Epithelial cell of esophagus (primary cell): Measurements from ENCODE around the gene C20orf202.

Source experiments
- DNase-seq: peaks from one replicate; pipeline ENCODE4 v3.0.0; 2010; ENCODE audit warnings: low read depth
- H3K4me3 ChIP-seq: 2 replicates; pipeline ENCODE4 v1.5.1; 2011; ENCODE audit warnings: mild to moderate bottlenecking, low read length, control low read depth
- CTCF ChIP-seq: IDR thresholded peaks from 2 replicates; pipeline ENCODE4 v1.5.1; 2011; ENCODE audit warnings: low read depth, mild to moderate bottlenecking, low read length, control low read depth, inconsistent platforms; ENCODE audit not compliant: insufficient read depth; ENCODE audit errors: missing control alignments

C20orf202 gene

GRCh38 chr20:1163653-1164052 lies 39.6 kb upstream of the C20orf202 start:
- DNase-seq = no peak
- TF ChIP-seq CTCF = no peak
- H3K4me3 ChIP-seq = no peak overlapping the region

DNA sequence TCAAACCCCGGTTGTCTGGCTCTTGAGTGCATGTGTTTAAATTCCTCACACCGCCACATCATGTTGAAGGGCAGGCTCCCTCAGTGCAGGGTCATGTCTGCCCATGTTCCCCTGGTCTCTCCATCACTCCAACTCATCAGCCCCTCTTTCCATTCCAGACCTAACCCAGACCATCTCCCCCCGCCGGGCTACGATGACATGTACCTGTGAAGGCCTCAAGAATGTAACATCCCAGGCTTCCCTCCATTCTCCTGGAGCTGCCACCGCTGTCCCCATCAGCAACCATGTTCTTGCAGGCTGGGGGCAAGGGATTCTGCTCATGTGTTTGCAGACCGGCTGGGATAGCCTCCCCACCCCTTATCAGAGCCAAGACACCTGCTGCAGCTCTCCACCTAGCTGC lies 38.4 kb upstream of the C20orf202 start:
- no peak overlapping the region for H3K4me3 ChIP-seq
- DNase-seq = no peak
- no peak for TF ChIP-seq CTCF

GRCh38 chr20:1165521-1165920 lies 37.7 kb upstream of the C20orf202 start:
- no peak for DNase-seq
- no peak for TF ChIP-seq CTCF
- no peak overlapping the region for H3K4me3 ChIP-seq

DNA sequence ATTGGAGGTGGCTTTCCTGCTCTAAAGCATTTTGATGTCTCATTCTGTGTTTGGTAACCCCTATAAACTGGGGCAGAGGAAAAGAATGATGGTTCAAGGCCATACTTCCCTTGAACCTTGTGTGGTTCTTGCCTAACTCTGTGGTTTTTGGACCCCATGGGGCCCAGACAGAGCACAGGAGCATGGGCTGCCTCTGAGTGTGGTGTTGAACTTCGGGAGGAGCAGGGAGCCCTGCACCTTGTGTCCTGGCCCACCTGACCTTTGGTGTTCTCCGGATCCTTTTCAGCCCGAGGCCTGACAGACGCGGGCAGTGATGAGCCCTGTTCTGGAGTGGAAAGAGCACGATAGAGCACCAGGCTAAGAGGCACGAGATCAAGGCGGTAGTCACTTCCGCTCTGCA lies 37.3 kb upstream of the C20orf202 start:
- no peak for TF ChIP-seq CTCF
- H3K4me3 ChIP-seq = no peak overlapping the region
- DNase-seq = no peak

DNA sequence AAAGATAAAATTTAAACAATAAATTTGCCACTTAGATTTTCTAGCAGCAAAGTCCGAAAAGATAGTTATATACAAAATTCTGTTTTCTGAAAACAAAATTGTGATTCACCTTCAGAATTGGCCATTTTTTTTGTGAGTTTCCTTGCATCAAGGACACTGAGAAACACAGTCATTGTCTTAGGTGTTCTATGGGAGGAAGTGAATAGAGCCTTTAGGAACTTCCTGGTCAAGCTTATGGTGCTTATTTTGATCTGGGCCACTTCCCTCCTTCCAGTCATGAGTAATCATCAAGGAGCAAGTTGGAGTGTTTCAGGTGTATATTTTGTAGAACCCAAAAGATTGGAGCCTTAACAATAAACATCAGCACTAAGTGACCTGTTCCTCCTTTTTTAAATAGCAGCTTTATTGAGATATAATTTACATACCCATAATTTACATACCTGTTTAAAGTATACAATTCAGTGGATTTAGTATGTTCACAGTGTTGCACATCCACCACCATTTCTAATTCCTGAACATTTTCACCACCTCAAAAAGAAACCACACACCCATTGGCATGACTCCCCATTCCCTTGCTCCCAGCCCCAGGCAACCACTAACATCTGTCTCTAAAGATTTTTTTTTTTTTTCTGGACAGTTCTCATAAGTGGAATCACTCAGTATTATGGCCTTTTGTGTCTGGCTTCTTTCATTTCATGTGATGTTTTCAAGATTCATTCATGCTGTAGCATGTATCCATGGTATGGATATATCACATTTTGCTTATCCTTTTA lies 36.1 kb upstream of the C20orf202 start:
- no peak overlapping the region for H3K4me3 ChIP-seq
- no peak for DNase-seq
- no peak for TF ChIP-seq CTCF

DNA sequence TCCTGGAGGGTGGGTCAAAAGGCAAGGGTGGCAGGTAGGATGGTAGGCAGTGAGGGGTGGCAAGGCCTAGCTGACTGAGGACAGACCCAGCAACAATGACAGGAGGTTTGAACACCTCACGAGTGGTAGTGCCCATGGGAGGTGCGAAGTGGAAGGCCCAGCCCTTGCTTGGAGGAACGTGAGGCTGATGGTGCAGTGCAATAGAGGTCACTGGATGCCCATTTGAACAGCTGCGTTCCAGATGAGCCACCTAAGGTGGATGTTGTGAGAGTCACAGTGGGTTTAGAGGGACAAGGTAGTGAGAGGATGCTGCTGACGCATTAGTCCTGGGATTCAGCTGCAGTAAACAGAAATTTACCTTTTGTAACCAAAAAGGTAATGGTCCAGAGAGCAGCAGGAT lies 34.0 kb upstream of the C20orf202 start:
- TF ChIP-seq CTCF = no peak
- H3K4me3 ChIP-seq = no peak overlapping the region
- no peak for DNase-seq
